ENCODE results near the gene RAB11FIP3.

RAB11FIP3 gene

GRCh38 chr16:554640-555365 is 129.4 kb downstream of the RAB11FIP3 start:
- DNase-seq (ENCODE audit: low read depth) = no peak

- no peak for DNase-seq (ENCODE audit: low read depth)
Measured at GRCh38 chr16:555528-556473, 130.4 kb downstream of the RAB11FIP3 start.

GRCh38 chr16:556474-557173 is 131.2 kb downstream of the RAB11FIP3 start:
- no peak for DNase-seq (ENCODE audit: low read depth)

- DNase-seq (ENCODE audit: low read depth) = no peak
Measured at GRCh38 chr16:557463-558297, 132.2 kb downstream of the RAB11FIP3 start.

- DNase-seq (ENCODE audit: low read depth) = no peak
Measured at GRCh38 chr16:558298-559020, 133.0 kb downstream of the RAB11FIP3 start.

- DNase-seq (ENCODE audit: low read depth) = no peak
Measured at GRCh38 chr16:559021-559380, 133.6 kb downstream of the RAB11FIP3 start.

GRCh38 chr16:559411-560203 is 134.2 kb downstream of the RAB11FIP3 start:
- no peak for DNase-seq (ENCODE audit: low read depth)

GRCh38 chr16:560204-560700 is 134.8 kb downstream of the RAB11FIP3 start, which contains the start of gene PRR35:
Gene PRR35, plus strand, starts transcription at chr16:560394. Its CDS starts 2,901 bp downstream, at chr16:563295.
- DNase-seq (ENCODE audit: low read depth) = no peak

GRCh38 chr16:560701-561412 is 135.4 kb downstream of the RAB11FIP3 start:
- no peak for DNase-seq (ENCODE audit: low read depth)

GRCh38 chr16:561413-561794 is 136.0 kb downstream of the RAB11FIP3 start:
- DNase-seq (ENCODE audit: low read depth) = no peak

- no peak for DNase-seq (ENCODE audit: low read depth)
Measured at GRCh38 chr16:561957-562938, 136.8 kb downstream of the RAB11FIP3 start.

GRCh38 chr16:563072-563644 is 137.7 kb downstream of the RAB11FIP3 start:
- DNase-seq (ENCODE audit: low read depth) = no peak

- no peak for DNase-seq (ENCODE audit: low read depth)
Measured at GRCh38 chr16:564690-565418, 139.4 kb downstream of the RAB11FIP3 start.

- no peak for DNase-seq (ENCODE audit: low read depth)
Measured at GRCh38 chr16:565419-566330, 140.2 kb downstream of the RAB11FIP3 start.

GRCh38 chr16:566475-567372 is 141.3 kb downstream of the RAB11FIP3 start, which contains the start of gene NHLRC4:
Gene NHLRC4, plus strand, starts transcription at chr16:567005. Its CDS starts 1,043 bp downstream, at chr16:568048.
- no peak for DNase-seq (ENCODE audit: low read depth)

Data from stimulated activated CD8-positive, alpha-beta memory T cell treated with anti-CD3 and anti-CD28 coated beads, Interleukin-15, amount 100 ng/mL, for 1 hour (primary cell).